ENCODE results near the gene C5AR1.
"Not testable (repeated sequence)": the region's sequence is repeated elsewhere in the genome, so short reads cannot be mapped to it uniquely, and the experiment has no call there.

C5AR1 gene

DNA sequence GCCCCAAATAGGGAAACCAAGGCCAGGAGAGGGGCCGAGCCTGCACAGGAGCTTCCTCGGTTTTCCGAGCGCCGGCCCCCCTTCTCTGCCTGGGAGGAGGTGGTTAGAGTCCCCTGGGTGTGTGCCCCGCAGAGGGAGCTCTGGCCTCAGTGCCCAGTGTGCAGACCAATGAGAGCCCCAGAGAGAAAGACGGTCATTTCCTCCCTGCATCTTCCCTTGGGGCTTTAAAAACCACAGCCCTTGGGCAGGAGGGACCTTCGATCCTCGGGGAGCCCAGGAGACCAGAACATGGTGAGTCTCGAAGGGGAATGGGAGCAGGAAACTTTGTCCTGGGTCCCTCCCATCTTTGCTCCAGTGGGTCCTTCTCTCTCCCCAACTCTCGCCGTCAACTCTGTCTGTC lies at the start of gene C5AR1:
Gene C5AR1 (plus strand): TSS at position 254 of the 400 bp plus-strand sequence. CDS start 35 bp downstream, at position 289.
- Histone ChIP-seq H3K9ac (ENCODE audit: low read length) (no peak within 1 kb of the TSS), H3K36me3 (ENCODE audit: control insufficient read depth, insufficient read depth, low read length) (no peaks in the 10 kb centered on the region)

DNA sequence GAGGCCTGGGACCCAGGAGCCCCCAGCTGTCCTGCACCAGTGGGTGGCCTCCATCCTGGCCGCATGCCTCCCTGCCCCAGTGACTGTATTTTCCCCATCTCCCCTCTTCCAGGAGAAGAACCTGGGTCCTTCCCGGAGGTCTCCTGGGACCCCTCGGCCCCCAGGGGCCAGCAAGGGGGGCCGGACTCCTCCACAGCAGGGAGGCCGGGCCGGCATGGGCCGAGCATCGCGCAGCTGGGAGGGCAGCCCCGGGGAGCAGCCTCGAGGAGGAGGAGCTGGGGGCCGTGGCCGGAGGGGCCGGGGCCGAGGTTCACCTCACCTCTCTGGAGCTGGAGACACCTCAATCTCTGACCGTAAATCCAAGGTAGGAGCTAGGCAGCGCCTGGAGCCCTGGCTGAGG lies 49.2 kb upstream of the C5AR1 start:
- H3K27ac ChIP-seq (ENCODE audit: low read depth, low read length): no peak overlapping the region
- no peaks in the 10 kb centered on the region for H3K27me3 ChIP-seq (ENCODE audit: control insufficient read depth, insufficient read depth, low read length)
- 0 out of 2 replicates have a peak, but pooled peaks cover 5% of the 10 kb centered on the region for H3K4me1 ChIP-seq (ENCODE audit: control insufficient read depth, insufficient read depth, low read length)
- peaks cover 59% of the 10 kb centered on the region for H3K36me3 ChIP-seq (ENCODE audit: control insufficient read depth, insufficient read depth, low read length)
- no peak overlapping the region for H3K9ac ChIP-seq (ENCODE audit: low read length)
- H3K4me3 ChIP-seq (ENCODE audit: low read depth, low read length): no peak overlapping the region
- H3K9me3 ChIP-seq (ENCODE audit: control insufficient read depth, insufficient read depth, low read depth, low read length): no peaks in the 10 kb centered on the region

More for the DNA sequence above, at the start of gene C5AR1:
- Histone ChIP-seq H3K9me3 (ENCODE audit: control insufficient read depth, insufficient read depth, low read depth, low read length) (no peaks in the 10 kb centered on the region), H3K4me1 (ENCODE audit: control insufficient read depth, insufficient read depth, low read length) (no peaks in the 10 kb centered on the region), H3K27me3 (ENCODE audit: control insufficient read depth, insufficient read depth, low read length) (no peaks in the 10 kb centered on the region), H3K27ac (ENCODE audit: low read depth, low read length) (no peak within 1 kb of the TSS), H3K4me3 (ENCODE audit: low read depth, low read length) (no peak within 1 kb of the TSS)

DNA sequence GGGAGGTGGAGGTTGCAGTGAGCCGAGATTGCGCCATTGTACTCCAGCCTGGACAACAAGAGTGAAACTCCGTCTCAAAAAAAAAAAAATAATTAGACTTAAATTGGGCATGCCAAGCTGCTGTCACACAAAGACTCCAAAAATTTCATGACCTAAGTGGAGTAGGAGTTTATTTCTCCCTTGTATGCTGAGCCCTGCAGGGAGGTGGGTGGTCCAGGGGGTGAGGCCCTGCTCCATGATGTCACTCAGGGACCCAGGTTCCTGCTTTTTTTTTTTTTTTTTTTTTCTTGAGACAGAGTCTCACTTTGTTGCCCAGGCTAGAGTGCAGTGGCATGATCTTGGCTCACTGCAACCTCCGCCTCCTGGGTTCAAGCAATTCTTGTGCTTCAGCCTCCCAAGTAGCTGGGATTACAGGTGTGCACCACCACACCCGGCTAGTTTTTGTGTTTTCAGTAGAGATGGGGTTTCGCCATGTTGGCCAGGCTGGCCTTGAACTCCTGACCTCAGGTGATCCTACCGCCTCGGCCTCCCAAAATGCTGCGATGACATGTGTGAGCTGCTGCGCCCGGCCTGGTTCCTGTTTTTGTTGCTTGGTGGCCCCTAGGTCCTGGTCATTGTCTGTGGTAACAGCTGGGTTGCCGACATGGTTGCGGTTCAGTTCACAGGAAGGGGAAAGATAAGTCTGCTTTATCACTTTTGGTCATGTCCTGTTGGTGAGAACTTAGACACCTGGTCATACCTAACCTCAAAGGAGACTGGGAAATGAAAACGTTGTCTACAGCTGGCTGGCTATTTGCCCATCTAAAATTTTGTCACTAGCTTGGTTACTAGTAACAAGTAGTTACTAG lies 47.5 kb upstream of the C5AR1 start:
- H3K27me3 ChIP-seq (ENCODE audit: control insufficient read depth, insufficient read depth, low read length); H3K27ac ChIP-seq (ENCODE audit: low read depth, low read length); H3K9me3 ChIP-seq (ENCODE audit: control insufficient read depth, insufficient read depth, low read depth, low read length); H3K9ac ChIP-seq (ENCODE audit: low read length); H3K4me1 ChIP-seq (ENCODE audit: control insufficient read depth, insufficient read depth, low read length); H3K4me3 ChIP-seq (ENCODE audit: low read depth, low read length): not testable (repeated sequence)
- H3K36me3 ChIP-seq (ENCODE audit: control insufficient read depth, insufficient read depth, low read length): peaks cover 70% of the 10 kb centered on the region

DNA sequence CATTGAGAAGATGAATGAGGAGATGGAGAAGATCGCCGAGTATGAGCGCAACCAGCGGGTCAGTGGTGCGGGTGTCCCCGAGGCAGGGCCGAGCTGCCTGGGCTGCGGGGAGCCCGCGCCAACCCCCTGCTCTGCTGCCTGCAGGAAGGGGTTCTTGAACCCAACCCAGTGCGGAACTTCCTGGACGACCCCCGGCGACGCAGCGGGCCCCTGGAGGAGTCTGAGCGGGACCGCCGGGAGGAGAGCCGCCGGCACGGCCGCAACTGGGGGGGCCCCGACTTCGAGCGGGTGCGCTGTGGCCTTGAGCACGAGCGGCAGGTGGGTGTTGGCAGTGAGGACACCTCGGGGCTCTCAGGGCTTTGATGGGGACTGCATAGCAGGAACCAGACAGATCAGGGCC lies 45.0 kb upstream of the C5AR1 start:
- H3K4me1 ChIP-seq (ENCODE audit: control insufficient read depth, insufficient read depth, low read length): no peaks in the 10 kb centered on the region

DNA sequence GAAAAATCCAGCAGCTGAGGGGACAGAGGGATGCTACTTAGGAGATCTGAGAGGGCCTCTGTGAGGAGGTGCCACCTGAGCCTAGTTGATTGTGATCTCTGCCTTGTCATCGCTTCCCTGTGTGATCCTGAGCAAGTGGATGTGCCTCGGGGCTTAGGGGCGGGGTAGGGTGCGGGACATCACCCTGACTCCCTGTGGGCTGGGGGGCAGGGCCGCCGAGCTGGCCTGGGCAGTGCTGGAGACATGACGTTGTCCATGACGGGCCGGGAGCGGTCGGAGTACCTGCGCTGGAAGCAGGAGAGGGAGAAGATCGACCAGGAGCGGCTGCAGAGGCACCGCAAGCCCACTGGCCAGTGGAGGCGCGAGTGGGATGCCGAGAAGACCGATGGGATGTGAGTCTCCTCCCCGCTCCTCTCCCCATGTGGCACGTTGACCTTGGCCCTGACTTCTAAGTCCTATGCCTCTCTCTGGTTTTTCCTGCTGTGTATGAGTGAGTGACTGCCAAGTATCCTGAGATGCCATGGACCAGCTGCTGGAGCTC lies 43.2 kb upstream of the C5AR1 start:
- Histone ChIP-seq H3K36me3 (ENCODE audit: control insufficient read depth, insufficient read depth, low read length) (peaks cover 74% of the 10 kb centered on the region), H3K27me3 (ENCODE audit: control insufficient read depth, insufficient read depth, low read length) (no peaks in the 10 kb centered on the region), H3K4me3 (ENCODE audit: low read depth, low read length) (no peak overlapping the region), H3K27ac (ENCODE audit: low read depth, low read length) (no peak overlapping the region), H3K4me1 (ENCODE audit: control insufficient read depth, insufficient read depth, low read length) (no peaks in the 10 kb centered on the region), H3K9ac (ENCODE audit: low read length) (no peak overlapping the region), H3K9me3 (ENCODE audit: control insufficient read depth, insufficient read depth, low read depth, low read length) (no peaks in the 10 kb centered on the region)

More for the DNA sequence above, 45.0 kb upstream of the C5AR1 start:
- Histone ChIP-seq H3K27me3 (ENCODE audit: control insufficient read depth, insufficient read depth, low read length) (no peaks in the 10 kb centered on the region), H3K9me3 (ENCODE audit: control insufficient read depth, insufficient read depth, low read depth, low read length) (no peaks in the 10 kb centered on the region), H3K36me3 (ENCODE audit: control insufficient read depth, insufficient read depth, low read length) (peaks cover 73% of the 10 kb centered on the region), H3K4me3 (ENCODE audit: low read depth, low read length) (no peak overlapping the region), H3K27ac (ENCODE audit: low read depth, low read length) (no peak overlapping the region), H3K9ac (ENCODE audit: low read length) (no peak overlapping the region)

DNA sequence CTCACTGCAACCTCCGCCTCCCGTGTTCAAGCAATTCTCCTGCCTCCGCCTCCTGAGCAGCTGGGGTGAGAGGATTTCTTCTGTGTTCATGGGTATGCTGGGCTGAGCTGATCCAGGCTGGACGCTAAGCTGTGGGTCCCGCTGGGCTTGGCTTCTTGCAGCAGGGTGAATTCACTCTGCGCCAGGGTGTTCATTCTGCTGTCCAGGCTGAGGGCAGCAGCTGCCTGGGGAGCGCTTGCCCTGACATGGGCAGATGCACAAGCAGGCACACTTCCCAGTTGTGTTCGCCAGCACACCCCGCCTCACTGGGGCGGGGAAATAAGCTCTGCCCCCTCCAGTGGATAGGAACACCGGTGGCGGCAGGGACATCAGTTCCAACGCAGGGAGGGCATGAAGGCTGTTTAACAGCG lies 42.3 kb upstream of the C5AR1 start:
- Histone ChIP-seq H3K4me3 (ENCODE audit: low read depth, low read length) (no peak overlapping the region), H3K27ac (ENCODE audit: low read depth, low read length) (no peak overlapping the region), H3K9me3 (ENCODE audit: control insufficient read depth, insufficient read depth, low read depth, low read length) (no peaks in the 10 kb centered on the region), H3K9ac (ENCODE audit: low read length) (no peak overlapping the region), H3K27me3 (ENCODE audit: control insufficient read depth, insufficient read depth, low read length) (no peaks in the 10 kb centered on the region), H3K4me1 (ENCODE audit: control insufficient read depth, insufficient read depth, low read length) (peaks cover 7% of the 10 kb centered on the region), H3K36me3 (ENCODE audit: control insufficient read depth, insufficient read depth, low read length) (peaks cover 69% of the 10 kb centered on the region)

DNA sequence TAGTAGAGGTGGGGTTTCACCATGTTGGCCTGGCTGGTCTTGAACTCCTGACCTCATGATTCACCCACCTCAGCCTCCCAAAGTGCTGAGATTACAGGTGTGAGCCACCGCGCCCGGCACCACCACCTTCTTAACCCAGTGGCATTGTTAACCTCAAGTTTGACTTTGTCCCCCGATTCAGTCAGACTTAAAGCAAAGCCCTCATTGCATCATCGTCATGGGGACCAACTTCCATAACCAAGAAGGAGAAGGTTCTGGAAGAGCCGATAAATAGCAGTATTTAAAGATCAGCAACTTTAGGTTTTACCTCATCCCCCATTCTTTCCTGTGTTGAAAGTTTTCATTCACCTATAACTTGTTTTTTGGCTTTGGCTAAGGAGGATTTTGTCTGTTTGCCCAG lies 41.6 kb upstream of the C5AR1 start:
- Histone ChIP-seq H3K36me3 (ENCODE audit: control insufficient read depth, insufficient read depth, low read length) (peaks cover 64% of the 10 kb centered on the region), H3K9me3 (ENCODE audit: control insufficient read depth, insufficient read depth, low read depth, low read length) (no peaks in the 10 kb centered on the region), H3K9ac (ENCODE audit: low read length) (no peak overlapping the region), H3K27me3 (ENCODE audit: control insufficient read depth, insufficient read depth, low read length) (no peaks in the 10 kb centered on the region), H3K4me1 (ENCODE audit: control insufficient read depth, insufficient read depth, low read length) (peaks cover 12% of the 10 kb centered on the region), H3K4me3 (ENCODE audit: low read depth, low read length) (no peak overlapping the region), H3K27ac (ENCODE audit: low read depth, low read length) (no peak overlapping the region)

DNA sequence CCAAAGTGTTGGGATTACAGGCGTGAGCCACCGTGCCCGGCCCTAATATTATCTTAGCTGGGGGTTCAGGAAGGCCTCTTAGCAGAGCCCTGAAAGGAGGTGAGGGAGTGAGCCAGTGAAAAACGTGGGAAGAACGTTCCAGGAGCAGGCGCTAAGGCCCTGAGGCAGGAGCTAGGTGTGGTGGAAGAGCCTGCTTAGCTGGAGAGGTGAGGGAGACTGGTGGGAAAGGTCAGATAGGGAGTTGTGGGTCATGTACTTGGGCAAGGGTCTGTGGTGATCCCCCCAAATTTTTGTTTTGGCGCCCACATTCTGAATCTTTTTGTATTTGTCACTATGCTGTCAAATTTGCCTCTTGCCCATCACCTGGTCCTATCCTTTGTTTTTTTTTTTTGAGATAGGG lies 40.1 kb upstream of the C5AR1 start:
- no peak overlapping the region for H3K9ac ChIP-seq (ENCODE audit: low read length)
- H3K4me3 ChIP-seq (ENCODE audit: low read depth, low read length): no peak overlapping the region
- peaks cover 12% of the 10 kb centered on the region for H3K4me1 ChIP-seq (ENCODE audit: control insufficient read depth, insufficient read depth, low read length)
- H3K27ac ChIP-seq (ENCODE audit: low read depth, low read length): no peak overlapping the region
- no peaks in the 10 kb centered on the region for H3K9me3 ChIP-seq (ENCODE audit: control insufficient read depth, insufficient read depth, low read depth, low read length)
- peaks cover 54% of the 10 kb centered on the region for H3K36me3 ChIP-seq (ENCODE audit: control insufficient read depth, insufficient read depth, low read length)
- no peaks in the 10 kb centered on the region for H3K27me3 ChIP-seq (ENCODE audit: control insufficient read depth, insufficient read depth, low read length)

DNA sequence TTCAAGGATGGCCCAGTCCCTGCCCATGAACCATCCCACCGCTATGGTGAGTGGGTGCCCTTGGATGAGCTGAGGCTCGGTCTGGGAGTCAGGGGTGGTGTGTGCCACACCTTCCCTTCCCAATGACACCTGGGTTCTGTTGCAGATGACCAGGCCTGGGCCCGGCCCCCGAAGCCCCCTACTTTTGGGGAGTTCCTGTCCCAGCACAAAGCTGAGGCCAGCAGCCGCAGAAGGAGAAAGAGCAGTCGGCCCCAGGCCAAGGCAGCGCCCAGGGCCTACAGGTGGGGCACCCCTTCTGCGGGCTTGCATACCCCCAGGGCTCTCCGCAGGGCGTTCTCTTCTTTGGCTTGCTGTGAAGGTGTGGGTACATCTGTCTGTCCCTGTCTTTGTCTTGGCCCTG lies 39.3 kb upstream of the C5AR1 start:
- Histone ChIP-seq H3K9me3 (ENCODE audit: control insufficient read depth, insufficient read depth, low read depth, low read length) (no peaks in the 10 kb centered on the region), H3K4me1 (ENCODE audit: control insufficient read depth, insufficient read depth, low read length) (peaks cover 13% of the 10 kb centered on the region), H3K27ac (ENCODE audit: low read depth, low read length) (no peak overlapping the region), H3K27me3 (ENCODE audit: control insufficient read depth, insufficient read depth, low read length) (peaks cover 6% of the 10 kb centered on the region), H3K4me3 (ENCODE audit: low read depth, low read length) (no peak overlapping the region), H3K9ac (ENCODE audit: low read length) (no peak overlapping the region), H3K36me3 (ENCODE audit: control insufficient read depth, insufficient read depth, low read length) (peaks cover 45% of the 10 kb centered on the region)

DNA sequence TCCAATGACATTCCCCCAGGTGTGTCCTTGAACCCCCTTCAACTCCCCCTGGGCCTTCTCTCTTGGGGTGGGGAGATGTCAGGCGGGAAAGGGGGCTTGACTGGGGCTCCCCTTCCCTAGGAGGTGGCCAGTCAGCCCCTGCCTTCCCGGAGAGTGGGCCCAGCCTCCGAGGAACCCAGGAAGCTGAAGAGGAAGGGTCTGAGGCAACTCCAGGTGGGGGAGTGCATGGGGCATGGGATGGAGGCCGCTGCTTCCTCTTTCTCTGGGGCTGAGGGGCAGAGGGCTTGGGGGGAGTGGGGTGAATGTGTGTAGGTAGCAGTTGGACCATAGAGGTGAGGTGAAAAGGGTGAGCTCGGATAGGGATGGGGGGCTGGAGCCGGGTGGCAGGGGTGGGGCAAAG lies 37.7 kb upstream of the C5AR1 start:
- peaks cover 16% of the 10 kb centered on the region for H3K4me1 ChIP-seq (ENCODE audit: control insufficient read depth, insufficient read depth, low read length)
- H3K27me3 ChIP-seq (ENCODE audit: control insufficient read depth, insufficient read depth, low read length): peaks cover 11% of the 10 kb centered on the region
- peaks cover 36% of the 10 kb centered on the region for H3K36me3 ChIP-seq (ENCODE audit: control insufficient read depth, insufficient read depth, low read length)
- H3K27ac ChIP-seq (ENCODE audit: low read depth, low read length): no peak overlapping the region
- no peaks in the 10 kb centered on the region for H3K9me3 ChIP-seq (ENCODE audit: control insufficient read depth, insufficient read depth, low read depth, low read length)
- peak overlapping the region; percentile 90; the same call in 1 of the 2 replicates for H3K4me3 ChIP-seq (ENCODE audit: low read depth, low read length)
- no peak overlapping the region for H3K9ac ChIP-seq (ENCODE audit: low read length)

All from HUES6 (cell line).